K562 (cell line): ENCODE measurements around the gene KANK4. TPM values are rescaled to one million over a fixed set of nuclear protein-coding genes. Genes with fewer than 3 reads are reported as not detected.

Experiments
- BRF2 ChIP-seq: IDR thresholded peaks from 3 replicates; pipeline ENCODE4 v1.6.1; 2011; ENCODE audit warnings: borderline replicate concordance, mild to moderate bottlenecking; ENCODE audit not compliant: insufficient read length, insufficient read depth
- CREB3 ChIP-seq: fragments of 450-650 bp; conservative IDR thresholded peaks from 2 replicates; pipeline ENCODE4 v1.6.1; 2016; ENCODE audit warnings: missing genetic modification characterization, low read depth, mild to moderate bottlenecking, missing compliant biosample characterization, moderate library complexity
- KDM2B ChIP-seq: fragments of 250-450 bp; sonication (Bioruptor Pico); IDR thresholded peaks from 2 replicates; pipeline ENCODE4 v1.8.0; 2021; ENCODE audit warnings: mild to moderate bottlenecking, moderate library complexity
- LEF1 ChIP-seq: fragments of 450-650 bp; IDR thresholded peaks from 2 replicates; pipeline ENCODE4 v1.6.1; 2016; ENCODE audit warnings: mild to moderate bottlenecking
- POLR2G ChIP-seq: fragments of 200-400 bp; formaldehyde crosslinking; IDR thresholded peaks from 2 replicates; pipeline ENCODE4 v1.6.1; 2017; ENCODE audit warnings: low read depth, mild to moderate bottlenecking, antibody characterized with exemption, low read length, moderate library complexity
- RBM25 ChIP-seq: fragments of 200-400 bp; formaldehyde crosslinking; IDR thresholded peaks from 2 replicates; pipeline ENCODE4 v1.6.1; 2018; ENCODE audit warnings: low read length, low read depth, moderate library complexity; ENCODE audit not compliant: severe bottlenecking
- REST ChIP-seq, 2 experiments: fragments of 450-650 bp; formaldehyde crosslinking in 1 of 2; IDR thresholded peaks; 2 replicates each; pipeline versions ENCODE4 v1.4.0 to v1.6.1; 2014 to 2020; ENCODE audit warnings: mild to moderate bottlenecking in 2 of 2, borderline replicate concordance in 1 of 2, low read depth in 1 of 2
- ZHX1 ChIP-seq: fragments of 150-350 bp; conservative IDR thresholded peaks from 2 replicates; pipeline ENCODE4 v1.6.1; 2014; ENCODE audit warnings: low read length
- polyA plus RNA-seq, 8 experiments: library from polyadenylated mRNA; depleted of rRNA in 4 of 8; stranded (reverse) in 5 of 8; unstranded in 3 of 8; fragments of >200 nt; fragmentation: Nextera tagmentation in 2 of 8; fragmentation: Illumina TruSeq in 1 of 8; extraction: Ambion mirVana in 2 of 8; extraction: Trizol in 1 of 8; gene quantifications; 2 replicates each; pipeline versions ENCODE4 v1.2.1 to v1.2.3, GENCODE V29; 2011 to 2014; ENCODE audit warnings: inconsistent platforms in 1 of 8, missing spikeins in 1 of 8
- total RNA-seq, 7 experiments: library from RNA; depleted of rRNA in 6 of 7; stranded (reverse); fragments of >200 nt in 6 of 7; fragmentation: Illumina TruSeq in 2 of 7; extraction: Trizol in 2 of 7; gene quantifications; 2 replicates each; pipeline versions ENCODE4 v1.2.1 to v1.2.3, GENCODE V29; 2011 to 2021; ENCODE audit warnings: low replicate concordance in 1 of 7

KANK4 gene
- total and polyA plus RNA-seq, 9 of the 15 experiments (the other 6 are each of a cell fraction or from before 2014, with no cell fraction given) = not detected

GRCh38 chr1:62307895-62308492, 11.2 kb downstream of the KANK4 start (continued):
- no peak for TF ChIP-seq REST (IDR thresholded peaks at IDR 0.05; ENCODE audit: borderline replicate concordance)
- no peak for TF ChIP-seq REST (CRISPR knock-in tag; IDR thresholded peaks at IDR 0.05; ENCODE audit: low read depth)
- TF ChIP-seq ZHX1 = no peak
- no peak for TF ChIP-seq LEF1
- no peak for TF ChIP-seq CREB3
- no peak for TF ChIP-seq KDM2B (CRISPR knock-in tag)
- no peak for TF ChIP-seq BRF2
- no peak for TF ChIP-seq POLR2G
- no peak for TF ChIP-seq RBM25
